Measurements from ENCODE around the gene TMTC1.

The TMTC1 gene

DNA sequence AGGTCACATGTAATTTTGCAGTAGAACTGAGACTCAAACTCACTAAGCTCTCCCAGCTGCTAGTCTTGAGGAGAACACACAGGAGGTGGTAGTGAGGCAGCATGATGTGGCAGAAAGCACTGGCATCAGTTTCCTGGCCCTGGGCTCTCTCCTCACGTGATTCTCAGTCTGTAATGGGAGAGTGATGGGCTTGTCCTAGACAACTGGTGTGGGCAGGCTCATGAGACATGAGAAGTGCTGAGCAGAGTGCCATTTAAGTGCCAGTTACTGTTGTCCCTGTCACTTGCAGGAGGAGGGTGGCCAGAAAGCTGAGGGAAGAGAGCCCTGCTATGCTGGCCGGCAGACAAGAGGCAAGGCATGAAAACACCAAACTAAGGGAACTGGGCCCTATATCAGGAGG, 237.7 kb downstream of the TMTC1 start:
- in situ Hi-C loops (cut with HindIII; ENCODE audit: low sequenced_read_pairs): no loop called here

DNA sequence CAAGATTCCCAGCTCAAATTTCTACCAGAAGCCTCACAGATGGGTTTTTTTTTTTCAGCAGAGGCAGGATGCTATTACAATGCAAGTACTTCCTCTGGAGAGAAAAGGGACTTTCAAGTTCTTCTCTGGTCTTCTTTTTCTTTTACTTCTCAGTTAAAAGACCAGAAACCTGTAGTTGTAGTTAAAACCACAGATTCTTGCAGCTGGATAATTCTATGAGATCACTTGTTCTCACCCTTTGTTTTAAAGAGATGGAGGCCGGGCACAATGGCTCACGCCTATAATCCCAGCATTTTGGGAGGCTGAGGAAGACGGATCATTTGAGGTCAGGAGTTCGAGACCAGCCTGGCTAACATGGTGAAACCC, 238.7 kb downstream of the TMTC1 start:
- in situ Hi-C loops (cut with HindIII; ENCODE audit: low sequenced_read_pairs): no loop called here

DNA sequence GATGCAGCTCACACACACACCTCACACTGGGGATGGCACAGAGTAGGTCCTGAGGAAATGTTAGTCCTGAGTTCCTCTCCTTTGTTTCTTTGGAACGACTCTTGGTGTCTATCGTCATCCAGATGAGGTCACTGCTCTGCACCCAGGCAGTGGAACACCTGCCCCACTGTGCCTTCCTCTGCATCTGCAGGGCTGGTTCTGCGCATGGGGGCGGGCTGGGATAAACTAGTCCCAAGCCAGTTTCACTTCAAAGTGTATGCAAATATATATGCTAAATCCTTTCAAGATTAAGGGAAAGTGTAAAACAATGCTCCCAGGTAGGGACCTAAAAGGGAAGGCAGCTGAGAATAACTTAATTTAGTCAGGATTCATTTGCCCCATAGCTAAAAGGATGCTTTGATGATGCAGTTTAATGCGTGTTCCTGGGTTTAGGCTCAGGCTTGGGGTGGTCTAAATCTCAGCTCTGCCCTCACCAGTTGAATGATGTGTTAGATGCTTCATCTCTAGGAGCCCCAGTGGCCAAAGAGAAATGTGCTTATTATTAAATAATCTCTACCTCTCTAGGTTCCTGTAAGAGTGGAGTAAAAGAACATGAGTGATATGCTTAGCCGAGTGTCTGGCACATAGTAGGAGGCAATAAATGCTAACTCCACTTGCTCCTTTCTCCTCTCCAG, 239.2 kb downstream of the TMTC1 start:
- in situ Hi-C loops (cut with HindIII; ENCODE audit: low sequenced_read_pairs): no loop called here

DNA sequence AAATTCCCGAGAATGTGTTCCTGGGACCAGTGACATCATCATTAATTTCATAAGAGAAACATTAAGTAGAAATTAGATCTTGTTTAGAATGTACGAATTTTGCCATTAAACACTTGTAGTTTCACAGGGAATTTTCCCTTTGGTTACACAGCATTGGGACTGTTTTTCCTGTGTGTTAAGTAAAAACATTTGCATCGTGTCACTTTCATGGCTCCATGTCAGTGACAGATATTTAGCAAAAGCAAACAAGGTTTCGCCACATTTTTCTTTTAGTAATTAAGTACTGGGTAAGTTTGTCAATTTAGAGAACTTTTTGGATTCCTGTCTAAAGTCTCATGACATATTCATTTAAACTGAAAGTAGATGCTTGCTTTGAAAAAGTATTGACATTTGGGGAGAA, 240.7 kb downstream of the TMTC1 start:
- in situ Hi-C loops (cut with HindIII; ENCODE audit: low sequenced_read_pairs): no loop called here

DNA sequence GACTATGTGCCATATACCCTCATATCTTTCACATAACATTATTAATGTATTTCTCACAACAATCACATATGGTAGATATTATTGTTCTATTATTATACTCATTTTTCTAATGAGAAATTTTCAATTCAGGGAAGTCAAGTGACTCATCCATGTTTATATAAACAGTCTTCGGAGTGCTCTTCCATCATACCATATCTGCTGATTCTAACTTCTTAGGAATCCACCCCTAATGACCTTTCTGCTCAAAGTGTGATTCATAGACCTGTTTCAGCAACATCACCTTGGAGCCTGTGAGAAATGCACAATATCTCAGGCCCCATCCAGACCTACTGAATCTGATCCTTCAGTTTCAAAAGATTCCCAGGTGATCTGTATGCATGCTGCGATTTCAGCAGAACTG, 246.4 kb downstream of the TMTC1 start:
- in situ Hi-C loops (cut with HindIII; ENCODE audit: low sequenced_read_pairs): no loop called here

DNA sequence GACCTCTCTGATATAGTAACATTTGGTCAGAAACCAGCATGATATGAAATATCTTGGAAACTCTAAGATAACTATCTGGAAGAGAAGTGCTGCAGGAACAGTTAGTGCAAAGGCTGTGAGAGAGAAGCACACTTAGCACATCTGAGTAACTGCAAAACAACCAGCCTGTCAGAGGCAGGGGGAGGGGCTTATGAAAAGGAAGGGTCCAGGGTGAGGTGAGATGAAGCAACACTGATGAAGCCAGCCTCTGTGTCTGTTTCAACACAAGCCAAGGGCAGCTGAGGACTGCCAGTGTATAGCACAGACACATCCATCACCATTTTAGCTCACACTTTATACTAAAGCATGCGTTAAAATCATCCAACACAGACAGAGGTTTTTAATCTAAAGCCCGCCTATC, 248.8 kb downstream of the TMTC1 start:
- in situ Hi-C loops (cut with HindIII; ENCODE audit: low sequenced_read_pairs): no loop called here

DNA sequence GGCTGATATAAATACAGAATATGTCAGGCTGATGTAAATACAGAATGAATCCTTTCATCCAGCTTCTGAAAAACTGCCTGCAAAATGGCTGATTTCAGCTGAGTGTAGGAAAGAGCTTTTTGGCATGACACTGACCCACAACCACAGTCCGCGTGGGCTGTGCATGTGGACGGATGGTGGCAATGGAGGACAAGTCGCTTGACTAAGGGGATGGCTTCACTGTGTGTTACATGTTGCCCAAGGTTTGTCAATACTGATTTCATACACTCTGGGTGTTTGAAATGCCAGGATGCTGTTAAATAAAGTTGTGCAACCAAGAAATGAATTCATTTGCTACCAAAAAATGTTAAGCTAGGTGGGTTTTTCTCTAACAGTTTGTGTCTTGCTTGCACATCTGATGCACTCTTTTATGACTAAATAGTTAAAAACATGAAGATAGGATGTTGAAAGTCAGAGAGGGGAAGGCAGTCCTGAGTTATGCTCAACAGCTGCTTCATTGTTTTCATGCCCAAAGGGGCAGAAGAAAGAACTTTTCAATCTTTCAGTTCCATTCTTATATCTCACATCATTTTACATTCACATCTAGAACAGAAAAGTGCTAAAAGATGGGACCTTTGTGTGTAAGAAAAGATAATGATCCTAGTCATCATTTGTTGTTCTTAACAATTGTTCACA, 249.8 kb downstream of the TMTC1 start:
- in situ Hi-C loops (cut with HindIII; ENCODE audit: low sequenced_read_pairs): no loop called here

DNA sequence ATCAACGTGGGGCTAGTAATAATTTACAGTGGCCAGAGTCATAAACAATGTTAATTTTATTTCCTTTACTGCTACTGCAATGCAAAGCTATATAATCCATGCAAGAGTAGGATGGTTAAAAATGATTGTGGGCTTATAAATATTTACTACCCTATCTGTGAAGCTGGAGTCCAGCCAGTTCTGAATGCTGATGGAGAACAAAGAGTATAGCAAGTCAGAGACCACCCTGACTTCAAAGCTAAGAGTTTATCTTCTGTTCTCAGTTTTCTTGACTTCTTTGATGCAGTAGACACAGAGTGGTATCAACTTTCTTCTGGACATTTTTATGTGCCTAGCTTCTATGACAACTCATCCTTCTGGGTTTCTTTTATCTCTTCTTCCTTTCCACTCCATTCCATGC, 252.3 kb downstream of the TMTC1 start:
- in situ Hi-C loops (cut with HindIII; ENCODE audit: low sequenced_read_pairs): no loop called here

DNA sequence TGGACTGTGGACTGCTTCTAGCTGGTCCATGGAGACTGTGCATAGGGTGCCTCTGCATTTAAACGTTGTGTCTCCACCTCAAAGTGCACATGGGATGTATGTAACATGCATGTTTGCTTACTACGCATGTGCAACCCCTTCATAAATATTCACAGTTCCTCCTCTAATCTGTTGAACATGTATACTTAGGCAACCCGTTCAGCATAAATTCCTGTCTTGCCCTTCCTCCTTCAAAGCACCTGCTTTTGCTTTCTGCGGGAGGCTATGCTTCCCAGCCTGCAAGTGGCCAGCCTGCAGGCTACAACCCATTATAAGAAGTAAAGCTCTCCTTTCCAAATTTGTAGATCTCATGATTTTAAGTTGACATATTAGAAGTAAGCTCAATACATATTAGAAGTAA, 253.3 kb downstream of the TMTC1 start:
- in situ Hi-C loops (cut with HindIII; ENCODE audit: low sequenced_read_pairs): no loop called here

DNA sequence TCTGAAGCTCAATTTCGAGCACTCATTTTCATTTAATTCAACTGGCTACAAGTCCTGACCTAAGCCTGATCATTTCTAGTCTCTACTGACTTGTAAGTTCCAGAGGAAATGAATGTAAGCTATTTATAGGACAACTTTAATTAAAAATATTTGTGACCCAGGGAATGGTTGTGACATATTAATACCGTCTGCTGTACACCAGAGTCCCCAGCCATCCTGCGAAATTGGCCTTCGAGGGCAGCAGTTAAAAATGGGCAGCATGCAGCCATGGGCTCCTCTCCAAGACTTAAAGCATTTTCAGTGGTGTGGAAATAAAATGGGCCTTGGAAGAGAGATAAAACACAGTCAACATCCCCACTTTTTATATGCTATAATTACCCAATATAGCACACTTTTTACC, 255.6 kb downstream of the TMTC1 start:
- in situ Hi-C loops (cut with HindIII; ENCODE audit: low sequenced_read_pairs): no loop called here

DNA sequence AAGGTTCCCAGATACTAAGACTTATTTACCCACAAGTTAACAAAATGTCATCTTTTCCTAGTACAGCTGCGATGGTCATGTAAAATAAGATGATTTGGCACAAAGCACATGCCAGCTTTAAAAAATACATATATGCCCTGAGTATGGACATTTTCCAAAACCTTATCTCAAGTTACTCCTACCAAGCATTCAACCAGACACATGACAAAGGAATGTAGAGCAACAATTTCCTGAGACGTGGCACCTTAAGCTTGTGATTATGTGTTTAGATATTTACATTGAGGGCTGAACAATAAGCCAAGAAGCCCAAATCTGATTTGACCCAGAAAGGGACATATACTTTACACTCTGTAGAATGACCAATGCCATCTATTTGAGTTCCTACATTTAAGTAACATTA, 261.8 kb downstream of the TMTC1 start:
- in situ Hi-C loops (cut with HindIII; ENCODE audit: low sequenced_read_pairs): loop anchor here (25.0 kb wide), 1 partner anchor 1315 kb away; no protein-coding TSS in a partner anchor

DNA sequence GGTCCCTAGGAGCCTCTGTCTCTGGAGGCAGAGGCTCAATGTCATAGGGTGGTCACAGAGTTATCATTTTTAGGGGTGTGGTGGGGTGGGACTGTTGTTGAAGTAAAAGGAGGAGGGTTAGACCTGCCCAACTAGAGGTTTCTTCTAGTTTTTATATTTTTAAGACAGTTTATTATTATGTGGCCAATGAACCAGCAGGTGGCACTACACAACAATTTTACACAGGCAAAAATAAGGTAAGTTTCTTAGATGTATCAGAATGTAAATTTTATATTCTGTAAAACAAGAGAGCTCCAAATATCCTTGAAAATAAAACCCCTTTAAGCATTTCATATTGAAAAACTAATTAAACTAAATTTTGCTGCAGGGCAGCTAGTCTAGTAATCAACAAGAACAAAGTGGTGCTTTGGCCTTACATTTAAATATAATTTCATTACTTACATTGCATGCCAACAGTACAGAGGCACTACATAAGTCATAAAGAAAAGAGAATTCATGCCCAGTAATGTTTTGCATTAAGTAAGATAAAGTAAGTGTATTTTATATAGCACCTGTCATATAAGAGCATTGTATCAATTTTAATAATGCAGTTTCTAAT, 264.1 kb downstream of the TMTC1 start:
- in situ Hi-C loops (cut with HindIII; ENCODE audit: low sequenced_read_pairs): loop anchor here (25.0 kb wide), 1 partner anchor 1318 kb away; no protein-coding TSS in a partner anchor

DNA sequence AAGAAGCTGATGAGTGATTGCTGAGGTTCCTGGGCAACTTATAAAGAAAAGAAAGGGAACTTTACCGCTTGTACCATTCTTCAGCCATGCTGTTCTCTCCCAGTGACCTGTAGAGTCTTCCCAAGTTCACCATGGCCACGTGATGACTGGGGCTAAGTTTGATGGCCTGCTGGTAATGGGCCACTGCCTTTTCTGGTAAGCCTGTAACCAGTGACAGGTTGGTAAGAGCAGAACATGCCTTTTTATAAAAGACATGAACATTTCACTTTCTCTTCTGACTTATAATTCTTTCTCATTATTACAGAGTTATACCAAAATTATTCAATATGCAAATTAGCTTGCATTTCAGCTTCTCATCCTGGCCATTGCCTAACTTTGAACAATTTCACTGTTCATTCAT, 265.3 kb downstream of the TMTC1 start:
- in situ Hi-C loops (cut with HindIII; ENCODE audit: low sequenced_read_pairs): loop anchor here (25.0 kb wide), 1 partner anchor 1319 kb away; no protein-coding TSS in a partner anchor

DNA sequence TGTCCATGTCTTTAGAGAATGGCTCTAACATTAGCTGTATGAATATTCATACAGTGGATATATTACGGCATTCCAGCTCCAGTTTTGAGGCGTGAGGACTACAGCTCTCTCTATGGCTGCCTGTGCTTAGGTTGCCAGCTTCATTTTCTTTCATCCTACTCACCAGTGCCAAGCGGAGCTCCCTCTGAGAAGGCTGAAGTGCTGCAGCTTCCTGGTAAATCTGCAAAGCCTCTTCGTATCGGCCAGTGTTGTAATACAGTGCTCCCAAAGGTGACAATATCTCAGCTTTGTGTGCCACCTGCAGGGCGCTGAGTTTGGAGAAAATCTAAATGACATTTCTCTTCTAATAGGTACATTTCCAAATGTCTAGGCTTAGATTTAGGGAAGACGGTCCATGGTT, 266.5 kb downstream of the TMTC1 start:
- in situ Hi-C loops (cut with HindIII; ENCODE audit: low sequenced_read_pairs): loop anchor here (25.0 kb wide), 1 partner anchor 1320 kb away; no protein-coding TSS in a partner anchor

DNA sequence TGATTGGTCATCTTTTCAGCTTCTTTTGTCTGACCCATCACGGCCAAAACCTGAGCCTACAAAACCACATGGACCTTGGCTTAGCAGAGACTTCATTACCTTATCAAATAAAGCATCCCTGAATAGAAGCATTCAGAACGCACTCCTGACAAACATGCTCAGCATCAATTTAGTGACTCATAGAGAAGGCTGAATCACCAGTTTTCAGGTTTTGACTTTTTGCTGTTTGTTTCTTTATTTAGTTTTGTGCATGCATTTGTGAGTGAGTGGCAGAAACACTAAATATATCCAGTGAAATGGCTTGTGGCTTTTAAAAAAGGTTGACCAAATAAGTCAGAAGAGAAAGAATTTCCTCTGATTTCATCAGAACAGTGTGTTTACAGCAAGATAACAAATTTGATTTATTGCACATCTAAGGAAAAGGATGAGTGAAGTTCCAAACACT, 267.3 kb downstream of the TMTC1 start:
- in situ Hi-C loops (cut with HindIII; ENCODE audit: low sequenced_read_pairs): loop anchor here (25.0 kb wide), 1 partner anchor 1321 kb away; no protein-coding TSS in a partner anchor

DNA sequence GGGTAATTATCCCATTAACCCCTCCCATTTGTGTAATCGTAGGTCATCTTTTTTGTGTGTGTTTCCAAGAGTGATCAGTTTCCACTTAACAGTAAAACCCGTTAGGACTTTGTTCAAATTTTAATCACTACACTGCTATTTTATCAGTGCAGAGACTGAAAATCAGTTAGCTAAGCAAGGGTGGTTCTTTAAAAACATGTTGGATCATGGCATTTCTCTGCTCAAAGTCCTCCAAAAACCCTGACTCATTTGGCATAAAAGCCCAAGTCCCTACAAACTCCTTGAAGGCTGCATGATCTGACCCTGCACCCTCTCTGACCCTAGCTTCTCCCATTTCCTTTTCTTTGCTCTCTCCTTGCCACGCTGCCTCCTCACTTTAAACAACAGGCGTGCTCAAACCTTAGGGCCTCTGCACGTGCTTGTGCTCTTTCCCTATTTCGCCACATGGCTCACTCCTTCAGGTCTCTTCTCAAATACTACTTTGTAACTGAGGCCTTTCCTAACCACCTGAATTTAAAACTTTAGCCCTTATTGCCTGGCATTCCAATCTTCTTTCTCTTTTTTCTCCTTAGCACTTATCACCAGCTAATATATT, 273.1 kb downstream of the TMTC1 start:
- in situ Hi-C loops (cut with HindIII; ENCODE audit: low sequenced_read_pairs): loop anchor here (25.0 kb wide), 1 partner anchor 1327 kb away; no protein-coding TSS in a partner anchor

DNA sequence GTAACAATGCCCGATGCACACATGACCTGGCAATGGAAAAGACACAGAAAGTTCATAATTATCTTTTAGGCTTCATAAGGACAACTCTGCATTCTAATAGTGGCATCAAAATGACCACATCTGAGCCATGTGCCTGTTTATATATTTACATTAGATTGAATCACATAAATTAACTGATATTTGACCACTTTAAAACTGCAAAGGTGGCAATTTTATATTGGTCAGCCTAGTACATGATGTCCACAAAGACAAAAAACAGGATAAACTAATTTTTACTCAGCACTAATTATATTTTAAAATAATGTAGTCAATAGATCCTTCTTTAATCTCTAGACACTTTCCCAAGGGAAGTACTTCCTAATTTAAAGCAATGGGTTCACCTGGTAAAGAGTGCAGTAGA, 274.2 kb downstream of the TMTC1 start:
- in situ Hi-C loops (cut with HindIII; ENCODE audit: low sequenced_read_pairs): loop anchor here (25.0 kb wide), 1 partner anchor 1328 kb away; no protein-coding TSS in a partner anchor

DNA sequence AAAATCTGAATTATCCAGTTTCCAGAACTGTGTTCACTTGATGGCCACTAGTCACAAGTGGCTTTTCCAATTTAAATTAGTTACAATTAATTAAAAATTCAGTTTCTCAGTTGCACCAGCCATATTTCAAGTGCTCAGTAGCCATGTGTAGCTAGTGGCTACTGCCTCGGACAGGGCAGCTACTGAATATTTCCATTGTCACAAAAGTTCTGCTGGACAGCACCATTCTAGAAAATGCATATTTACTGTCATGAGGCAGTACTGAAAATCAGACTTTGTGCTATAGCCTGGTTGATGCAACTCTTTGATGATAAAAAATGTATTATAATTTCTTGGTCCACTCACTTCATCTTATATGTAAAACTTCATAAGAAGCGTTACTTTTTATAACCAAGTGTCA, 274.8 kb downstream of the TMTC1 start:
- in situ Hi-C loops (cut with HindIII; ENCODE audit: low sequenced_read_pairs): loop anchor here (25.0 kb wide), 1 partner anchor 1328 kb away; no protein-coding TSS in a partner anchor

DNA sequence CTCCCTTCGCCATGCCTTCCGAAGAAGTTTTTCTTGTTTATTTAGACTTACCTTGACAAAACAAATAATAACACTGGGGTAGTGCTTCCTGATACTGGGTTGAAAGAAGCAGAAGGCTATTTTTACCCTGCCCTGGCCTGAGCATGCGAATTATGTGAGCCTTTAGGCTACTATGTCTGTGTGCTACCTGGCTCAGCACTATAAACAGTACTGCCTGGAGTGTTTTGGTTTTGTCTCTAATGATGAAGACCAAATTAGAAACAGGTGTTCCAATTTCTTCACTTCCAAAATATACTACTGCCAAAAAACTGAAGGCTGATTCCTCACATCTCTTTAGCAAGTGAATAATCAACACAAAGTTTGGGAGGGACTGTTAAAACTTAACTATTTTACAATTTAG, 278.6 kb downstream of the TMTC1 start:
- in situ Hi-C loops (cut with HindIII; ENCODE audit: low sequenced_read_pairs): loop anchor here (25.0 kb wide), 1 partner anchor 1332 kb away; no protein-coding TSS in a partner anchor

DNA sequence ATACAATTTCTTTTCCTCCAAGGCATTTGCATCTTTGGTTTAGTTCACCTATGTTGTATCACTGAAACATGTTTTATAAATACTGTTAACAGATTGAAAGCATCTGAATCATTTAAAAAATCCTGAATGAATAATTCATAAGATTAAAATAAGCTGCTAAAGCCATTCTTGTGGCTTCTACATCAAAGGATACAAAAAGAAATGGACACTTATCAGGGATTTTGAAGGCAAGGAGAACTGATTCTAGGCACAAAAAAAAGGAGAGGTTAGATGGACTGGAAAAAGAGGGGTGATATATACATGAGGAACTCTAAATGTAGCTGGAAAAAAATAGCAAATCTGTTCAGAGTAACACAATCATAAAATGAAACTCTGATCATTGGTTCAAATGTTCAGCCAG, 280.5 kb downstream of the TMTC1 start:
- in situ Hi-C loops (cut with HindIII; ENCODE audit: low sequenced_read_pairs): loop anchor here (25.0 kb wide), 1 partner anchor 1334 kb away; no protein-coding TSS in a partner anchor

DNA sequence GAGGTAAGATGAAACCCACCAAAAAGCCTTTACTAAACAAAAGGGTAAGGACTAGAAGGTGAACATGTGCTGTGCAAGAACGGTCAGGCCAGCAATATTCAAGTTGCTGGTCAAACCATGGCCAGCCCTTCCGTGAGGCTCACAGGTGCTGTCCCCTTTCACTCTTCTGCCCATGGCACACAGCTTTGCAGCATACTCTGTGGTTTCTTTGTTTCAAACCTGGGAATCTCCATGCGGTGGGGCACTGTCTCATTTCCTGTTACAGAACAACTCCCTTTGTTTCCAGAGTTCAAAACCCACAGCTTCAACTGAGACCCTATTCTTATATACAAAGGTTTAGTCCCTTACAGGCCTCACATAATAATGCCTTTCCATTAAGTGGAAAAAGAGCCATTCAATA, 284.5 kb downstream of the TMTC1 start:
- in situ Hi-C loops (cut with HindIII; ENCODE audit: low sequenced_read_pairs): no loop called here

Data from DLD1 (cell line).